ENCODE data around the gene PRKCH.

Gene PRKCH

GRCh38 chr14:61321385-61322010, at the start of gene PRKCH:
Gene PRKCH (plus strand): TSS chr14:61321579. CDS start chr14:61322102, 523 bp downstream.
- peak; percentile 71 to 74 for DNase-seq (ENCODE audit: low read depth in 2 of 2)

GRCh38 chr14:61277232-61277631, 44.1 kb upstream of the PRKCH start:
- no peak for DNase-seq (ENCODE audit: low read depth in 2 of 2)

- DNase-seq (ENCODE audit: low read depth in 2 of 2), result no peak
Observed at GRCh38 chr14:61277784-61278183, 43.6 kb upstream of the PRKCH start.

GRCh38 chr14:61279082-61279481, 42.3 kb upstream of the PRKCH start:
- no peak for DNase-seq (ENCODE audit: low read depth in 2 of 2)

GRCh38 chr14:61280092-61280525, 41.3 kb upstream of the PRKCH start:
- DNase-seq (ENCODE audit: low read depth in 2 of 2), result peak in 1 of 2 donors; percentile 10

- peak; percentile 56 to 66 for DNase-seq (ENCODE audit: low read depth in 2 of 2)
Observed at GRCh38 chr14:61280526-61281185, 40.7 kb upstream of the PRKCH start.

- DNase-seq (ENCODE audit: low read depth in 2 of 2), result no peak
Observed at GRCh38 chr14:61281186-61281947, 40.0 kb upstream of the PRKCH start, which contains the start of gene TMEM30B. Gene TMEM30B (minus strand): TSS chr14:61281338. CDS start chr14:61281147, 191 bp downstream.

GRCh38 chr14:61281948-61282275, 39.5 kb upstream of the PRKCH start:
- no peak for DNase-seq (ENCODE audit: low read depth in 2 of 2)

- no peak for DNase-seq (ENCODE audit: low read depth in 2 of 2)
Observed at GRCh38 chr14:61282746-61283145, 38.6 kb upstream of the PRKCH start.

- no peak for DNase-seq (ENCODE audit: low read depth in 2 of 2)
Observed at GRCh38 chr14:61284001-61284400, 37.4 kb upstream of the PRKCH start.

- no peak for DNase-seq (ENCODE audit: low read depth in 2 of 2)
Observed at GRCh38 chr14:61285364-61285763, 36.0 kb upstream of the PRKCH start.

GRCh38 chr14:61287196-61287595, 34.2 kb upstream of the PRKCH start:
- no peak for DNase-seq (ENCODE audit: low read depth in 2 of 2)

GRCh38 chr14:61288228-61288627, 33.2 kb upstream of the PRKCH start:
- no peak for DNase-seq (ENCODE audit: low read depth in 2 of 2)

- DNase-seq (ENCODE audit: low read depth in 2 of 2), result no peak
Observed at GRCh38 chr14:61288720-61289119, 32.7 kb upstream of the PRKCH start.

- no peak for DNase-seq (ENCODE audit: low read depth in 2 of 2)
Observed at GRCh38 chr14:61290701-61291100, 30.7 kb upstream of the PRKCH start.

GRCh38 chr14:61296151-61296550, 25.2 kb upstream of the PRKCH start:
- no peak for DNase-seq (ENCODE audit: low read depth in 2 of 2)

GRCh38 chr14:61296719-61297502, 24.5 kb upstream of the PRKCH start:
- no peak for DNase-seq (ENCODE audit: low read depth in 2 of 2)

GRCh38 chr14:61297581-61297980, 23.8 kb upstream of the PRKCH start:
- no peak for DNase-seq (ENCODE audit: low read depth in 2 of 2)

- DNase-seq (ENCODE audit: low read depth in 2 of 2), result no peak
Observed at GRCh38 chr14:61298824-61299223, 22.6 kb upstream of the PRKCH start.

GRCh38 chr14:61300209-61300608, 21.2 kb upstream of the PRKCH start:
- no peak for DNase-seq (ENCODE audit: low read depth in 2 of 2)

GRCh38 chr14:61300754-61301153, 20.6 kb upstream of the PRKCH start:
- DNase-seq (ENCODE audit: low read depth in 2 of 2), result no peak

- no peak for DNase-seq (ENCODE audit: low read depth in 2 of 2)
Observed at GRCh38 chr14:61304688-61305087, 16.7 kb upstream of the PRKCH start.
